RCC 7860 (cell line): ENCODE measurements around the gene RPL6.
"Not testable (repeated sequence)": the region's sequence is repeated elsewhere in the genome, so short reads cannot be mapped to it uniquely, and the experiment has no call there.

Experiments used
- DNase-seq: peaks from one replicate; pipeline ENCODE4 v3.0.0-alpha.2; 2015; ENCODE audit warnings: low spot score
- FAIRE-seq: peaks from 2 replicates; lab custom pipeline; 2012; peaks lifted over from hg19 to GRCh38; lab: Jason Lieb, UNC

The RPL6 gene

GRCh38 chr12:112420740-112421139 lies 11.3 kb upstream of the RPL6 start:
- DNase-seq (no peak), FAIRE-seq (no peak)

GRCh38 chr12:112419297-112420133 lies 10.1 kb upstream of the RPL6 start:
- peak; percentile 55 for DNase-seq
- FAIRE-seq, result no peak

- peak; percentile 53 for DNase-seq
- FAIRE-seq, result no peak
Observed at GRCh38 chr12:112418608-112419296, 9.3 kb upstream of the RPL6 start, which contains the start of gene PTPN11. Gene PTPN11, plus strand, starts transcription at chr12:112418947. Its CDS starts 165 bp downstream, at chr12:112419112.

GRCh38 chr12:112418273-112418607 lies 8.8 kb upstream of the RPL6 start:
- DNase-seq, result no peak

GRCh38 chr12:112415457-112415856 lies 6.1 kb upstream of the RPL6 start:
- not testable (repeated sequence) for FAIRE-seq, DNase-seq

More at GRCh38 chr12:112418273-112418607, 8.8 kb upstream of the RPL6 start:
- no peak for FAIRE-seq

GRCh38 chr12:112413855-112414625 lies 4.6 kb upstream of the RPL6 start:
- no peak for DNase-seq
- no peak for FAIRE-seq

- FAIRE-seq, result no peak
- no peak for DNase-seq
Observed at GRCh38 chr12:112409906-112410244, 470 bp upstream of the RPL6 start.

GRCh38 chr12:112408621-112409020 lies 784 bp downstream of the RPL6 start:
- no peak for DNase-seq
- no peak for FAIRE-seq

- DNase-seq, FAIRE-seq: not testable (repeated sequence)
Observed at GRCh38 chr12:112407683-112408082, 1.7 kb downstream of the RPL6 start.

GRCh38 chr12:112406519-112407488 lies 2.6 kb downstream of the RPL6 start:
- no peak for FAIRE-seq
- DNase-seq, result no peak

- no peak for FAIRE-seq
- DNase-seq, result no peak
Observed at GRCh38 chr12:112401903-112402498, 7.4 kb downstream of the RPL6 start.

GRCh38 chr12:112401054-112401453 lies 8.4 kb downstream of the RPL6 start:
- DNase-seq (no peak), FAIRE-seq (no peak)

GRCh38 chr12:112393328-112393727 lies 16.1 kb downstream of the RPL6 start:
- no peak for DNase-seq
- FAIRE-seq, result no peak

- not testable (repeated sequence) for DNase-seq, FAIRE-seq
Observed at GRCh38 chr12:112389922-112390654, 19.3 kb downstream of the RPL6 start.

- FAIRE-seq (no peak), DNase-seq (no peak)
Observed at GRCh38 chr12:112389228-112389627, 20.2 kb downstream of the RPL6 start.

GRCh38 chr12:112386726-112387125 lies 22.7 kb downstream of the RPL6 start:
- DNase-seq, result no peak

GRCh38 chr12:112382866-112383265 lies 26.5 kb downstream of the RPL6 start:
- FAIRE-seq (no peak), DNase-seq (no peak)

More at GRCh38 chr12:112386726-112387125, 22.7 kb downstream of the RPL6 start:
- no peak for FAIRE-seq

- no peak for FAIRE-seq
Observed at GRCh38 chr12:112381883-112382796, 27.3 kb downstream of the RPL6 start, which contains the start of gene HECTD4. Gene HECTD4, minus strand, starts transcription at chr12:112382431. Its CDS starts 303 bp downstream, at chr12:112382128.

More at GRCh38 chr12:112381883-112382796, 27.3 kb downstream of the RPL6 start, which contains the start of gene HECTD4:
- DNase-seq, result peak; percentile 66
